ENCODE data around the gene L3MBTL1.

- no peak for TF ChIP-seq CTCF (conservative IDR thresholded peaks at IDR 0.05 in 1 of 2, IDR thresholded peaks at IDR 0.05 in 1 of 2; ENCODE audit: low read depth in 1 of 2, low read length in 2 of 2)
- no peak for TF ChIP-seq EZH2 (IDR thresholded peaks at IDR 0.05; ENCODE audit: low read length, missing control alignments)
Observed at GRCh38 chr20:43584448-43585136, 77.1 kb downstream of the L3MBTL1 start.

Measured in fibroblast of lung (primary cell).